LHCN-M2 (cell line): ENCODE measurements around the gene NUFIP1. TPM values are rescaled to one million over a fixed set of nuclear protein-coding genes. Genes with fewer than 3 reads are reported as not detected.

ENCODE experiments used
- total RNA-seq: library from RNA; depleted of rRNA; stranded (reverse); fragments of >200 nt; gene quantifications from 2 replicates; pipeline ENCODE4 v1.2.3, GENCODE V29; 2014; rRNA removed

The NUFIP1 gene
- total RNA-seq, 1 experiment from 2014 or later: 4.1 TPM

Other genes with a start within 250 kb of the NUFIP1 start
- 24.4 and 25.3 TPM in 2 replicates for gene GPALPP1, start 67 bp upstream of the NUFIP1 start, total RNA-seq
- 65.4 and 66.6 TPM in 2 replicates for gene GTF2F2, start 131.0 kb upstream of the NUFIP1 start, total RNA-seq
- gene KCTD4, start 211.6 kb upstream of the NUFIP1 start, total RNA-seq: 0.64 TPM in 1 of 2 replicates, not detected in the other